ENCODE data around the gene GBE1. TPM values are rescaled to one million over a fixed set of nuclear protein-coding genes. Genes with fewer than 3 reads are reported as not detected.
"Not testable (repeated sequence)": the region's sequence is repeated elsewhere in the genome, so short reads cannot be mapped to it uniquely, and the experiment has no call there.

Gene GBE1
- 65.5 TPM for total RNA-seq
- long read RNA-seq, transcript GBE1-201 (16 exons, 3,461 nt): major isoform, 388 of 412 reads
- long read RNA-seq, partial matches to known transcripts: 12 of 412 reads
- long read RNA-seq, other reads (novel, unspliced or antisense): 12 of 412 reads

DNA sequence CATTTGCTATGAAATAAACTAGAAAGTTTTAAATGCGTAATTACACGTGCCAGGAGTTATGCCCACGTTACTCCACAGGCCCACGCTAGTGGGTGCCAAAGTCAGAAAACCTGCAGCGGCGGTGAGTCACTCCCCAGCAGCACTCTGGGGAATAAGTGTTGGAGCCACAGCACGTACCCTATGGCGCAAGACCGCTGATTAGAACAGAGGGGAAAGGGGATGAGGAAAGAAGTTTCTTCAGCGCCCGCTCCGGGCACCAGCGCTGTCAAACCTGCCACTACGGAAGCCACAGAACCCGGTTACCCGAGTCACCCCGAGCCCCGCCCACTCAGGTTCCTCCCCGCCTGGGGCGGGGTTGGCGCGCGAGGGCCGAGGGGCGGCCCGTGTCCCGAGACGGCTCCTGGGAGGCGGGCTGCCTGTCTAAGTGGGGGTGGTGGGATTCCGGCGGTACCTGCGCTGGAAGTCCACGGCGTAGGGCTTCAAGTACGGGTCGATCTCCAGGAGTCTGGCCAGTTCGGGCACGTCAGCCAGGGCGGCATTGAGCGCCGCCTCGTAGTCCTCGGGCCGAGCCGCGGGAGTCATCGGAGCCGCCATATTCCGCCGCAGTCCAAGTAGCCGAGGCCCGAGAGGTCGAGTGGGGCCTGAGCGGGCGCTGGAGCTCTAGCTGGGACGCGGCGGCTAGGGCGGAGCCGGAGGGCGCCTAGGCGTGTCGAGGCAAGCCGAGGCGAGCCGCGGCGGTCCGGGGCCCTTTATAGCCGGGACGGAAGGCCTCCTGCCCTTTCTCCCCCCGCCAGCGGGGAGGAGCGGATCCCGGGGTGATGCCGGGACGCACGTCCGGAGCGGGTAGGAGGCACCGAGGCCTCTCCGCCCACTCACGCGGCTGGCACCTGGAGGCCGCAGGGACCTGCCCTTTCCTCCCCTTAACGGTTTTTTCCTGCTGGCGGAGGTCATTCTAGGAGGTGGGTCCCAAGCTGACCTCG, at the start of gene GBE1:
GBE1 (minus strand) TSS at position 722 of the 980 bp plus-strand sequence; CDS start at position 594, 128 bp downstream.
- intact Hi-C loops (cut with DNase I): no loop called here
- DNase-seq: peak; percentile 94
- ATAC-seq (ENCODE audit: poor library complexity): peak; percentile 94

DNA sequence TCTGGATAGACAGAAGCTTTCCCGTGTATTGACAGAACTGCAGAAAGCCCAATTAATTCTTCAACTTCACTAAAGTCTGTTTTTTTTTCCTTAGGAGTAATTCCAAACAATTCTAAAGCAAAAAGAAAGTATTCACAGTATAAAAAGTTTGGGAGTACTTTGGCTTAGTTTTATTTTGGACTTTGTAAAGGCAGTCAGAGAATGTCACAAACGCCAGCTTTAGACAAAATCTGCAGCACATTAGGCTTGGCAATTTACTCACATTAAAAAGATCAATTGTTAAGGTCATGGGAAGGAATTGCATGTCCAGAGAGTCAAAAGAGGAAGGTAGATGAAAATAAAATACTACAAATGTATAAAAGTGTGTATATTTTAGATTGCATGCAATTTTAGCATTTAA, 47.5 kb upstream of the GBE1 start:
- no peak for ATAC-seq (ENCODE audit: poor library complexity)
- no peak for DNase-seq
- intact Hi-C loops (cut with DNase I): no loop called here

DNA sequence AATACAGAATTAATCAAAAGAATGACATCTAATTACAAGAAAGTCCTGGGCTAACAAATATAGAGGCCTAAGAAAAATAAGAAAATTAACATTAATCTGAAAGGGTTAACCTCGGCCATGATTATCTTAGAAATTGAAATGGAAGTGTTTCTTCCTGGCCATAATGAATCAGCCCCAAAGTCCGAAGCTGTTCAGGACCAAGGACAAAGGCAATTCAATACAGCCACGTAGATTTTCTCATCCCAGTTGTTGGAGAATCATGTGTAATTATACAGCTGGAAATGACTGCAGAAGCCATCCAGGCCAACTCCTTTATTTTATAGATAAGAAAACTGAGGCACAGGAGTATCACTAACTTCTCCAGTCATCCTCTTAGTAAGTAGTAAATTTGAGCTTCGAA, 38.0 kb upstream of the GBE1 start:
- no peak for DNase-seq
- intact Hi-C loops (cut with DNase I): no loop called here
- no peak for ATAC-seq (ENCODE audit: poor library complexity)

- intact Hi-C loops (cut with DNase I): no loop called here
- ATAC-seq (ENCODE audit: poor library complexity) (no peak), DNase-seq (no peak)
Measured at GRCh38 chr3:81793410-81793809, 32.0 kb upstream of the GBE1 start.

DNA sequence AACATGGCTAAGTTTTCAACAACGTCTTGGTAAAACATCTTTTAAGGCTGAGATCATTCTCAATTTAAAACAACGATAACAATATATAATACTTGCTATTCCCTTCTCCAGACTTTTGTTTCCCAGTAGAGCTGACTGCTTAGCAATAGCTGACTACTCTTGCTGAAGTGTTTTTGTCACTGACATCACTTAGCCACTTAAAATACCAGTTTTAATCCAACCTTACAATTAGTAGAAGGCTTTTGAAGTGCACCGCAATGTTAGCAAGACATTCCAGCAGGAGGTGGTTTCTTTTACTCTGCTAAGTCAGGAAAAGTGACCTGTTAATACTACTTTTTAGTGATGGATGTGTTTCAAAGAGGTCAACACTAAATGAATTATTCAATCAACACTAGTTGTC, 28.7 kb upstream of the GBE1 start:
- ATAC-seq (ENCODE audit: poor library complexity): peak; percentile 88
- no peak for DNase-seq
- intact Hi-C loops (cut with DNase I): no loop called here

DNA sequence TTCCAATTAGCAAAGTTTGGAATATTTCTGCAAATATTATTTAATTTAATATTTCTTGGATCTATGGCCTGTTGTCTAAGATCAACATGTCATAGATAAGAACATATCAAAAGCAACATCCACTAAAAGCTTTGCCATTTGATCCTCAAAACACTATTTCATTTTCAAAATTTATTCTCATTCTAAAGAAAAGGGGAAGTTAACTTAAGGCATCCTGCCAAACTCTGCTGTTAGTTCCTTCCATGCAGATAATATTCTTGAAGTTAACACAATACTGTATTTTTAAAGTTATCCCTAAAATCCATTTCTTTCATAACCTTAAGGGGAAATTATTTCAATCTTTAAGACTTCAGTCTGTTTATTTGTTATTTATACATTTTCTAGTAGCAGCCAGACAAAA, 28.2 kb upstream of the GBE1 start:
- intact Hi-C loops (cut with DNase I): no loop called here
- ATAC-seq (ENCODE audit: poor library complexity): no peak

DNA sequence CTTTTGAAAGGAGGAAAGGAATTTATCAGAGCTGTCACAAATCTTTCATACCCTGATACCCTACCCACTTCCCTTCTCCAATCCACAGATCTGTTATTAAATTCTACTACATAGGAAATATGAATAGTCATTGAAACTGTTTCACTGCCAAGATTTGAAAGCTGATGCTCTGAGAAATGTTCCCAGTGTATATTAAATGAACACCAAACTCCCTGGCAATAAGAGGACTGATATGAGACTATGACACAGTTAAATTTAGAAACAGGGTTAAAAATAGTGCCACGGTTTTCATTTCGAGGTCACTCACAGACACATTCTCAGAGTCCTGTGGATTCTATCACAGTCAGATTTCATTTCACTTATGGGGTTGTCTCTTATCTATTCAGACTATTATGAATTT, 27.2 kb upstream of the GBE1 start:
- no peak for DNase-seq
- peak; percentile 95 for ATAC-seq (ENCODE audit: poor library complexity)
- intact Hi-C loops (cut with DNase I): no loop called here

More for the DNA sequence above, 28.2 kb upstream of the GBE1 start:
- no peak for DNase-seq

- DNase-seq: no peak
- no peak for ATAC-seq (ENCODE audit: poor library complexity)
- intact Hi-C loops (cut with DNase I): no loop called here
Measured at GRCh38 chr3:81788044-81788443, 26.6 kb upstream of the GBE1 start.

DNA sequence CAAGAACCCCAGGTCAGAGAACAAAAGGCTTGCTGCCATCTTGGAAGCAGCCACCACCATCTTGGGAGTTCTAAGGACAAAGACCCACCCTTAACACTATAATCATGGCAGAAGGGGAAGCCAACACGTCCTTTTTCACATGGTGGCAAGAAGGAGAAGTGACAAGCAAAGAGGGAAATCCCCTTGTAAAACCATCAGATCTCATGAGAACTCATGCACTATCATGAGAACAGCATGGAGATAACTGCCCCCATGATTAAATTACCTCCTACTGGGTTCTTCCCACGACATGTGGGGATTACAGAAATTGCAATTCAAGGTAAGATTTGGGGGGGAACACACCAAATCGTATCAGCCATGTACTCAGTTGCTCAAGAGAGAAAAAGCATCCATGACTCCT, 21.1 kb upstream of the GBE1 start:
- ATAC-seq (ENCODE audit: poor library complexity): no peak
- intact Hi-C loops (cut with DNase I): no loop called here
- no peak for DNase-seq

DNA sequence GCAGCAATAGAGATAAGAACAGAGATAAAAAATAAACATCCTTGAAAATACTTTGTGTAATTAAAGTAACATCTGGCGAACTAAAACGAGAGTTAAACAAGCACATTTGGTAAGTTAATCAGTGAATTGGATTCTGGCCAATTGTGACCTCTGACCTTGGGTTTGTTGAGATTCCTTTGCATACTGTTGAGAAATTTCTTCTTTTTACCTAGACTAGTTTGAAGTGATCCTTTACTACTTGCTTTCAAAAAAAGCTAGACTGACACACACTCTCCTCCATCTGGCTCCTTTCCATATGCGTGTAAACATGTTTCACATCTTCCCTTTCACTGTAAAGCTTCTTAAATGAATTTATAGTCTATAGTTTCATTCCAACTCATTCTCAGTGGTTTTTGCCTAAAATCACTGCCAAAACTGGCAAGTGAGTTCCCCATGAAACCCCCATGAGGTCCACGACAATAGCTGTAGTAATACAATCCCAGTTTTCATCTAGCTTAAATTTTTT, 17.3 kb upstream of the GBE1 start:
- DNase-seq (no peak), ATAC-seq (ENCODE audit: poor library complexity) (peak; percentile 38)
- intact Hi-C loops (cut with DNase I): no loop called here

- intact Hi-C loops (cut with DNase I): no loop called here
- ATAC-seq (ENCODE audit: poor library complexity) (no peak), DNase-seq (no peak)
Measured at GRCh38 chr3:81776643-81777042, 15.2 kb upstream of the GBE1 start.

GRCh38 chr3:81770710-81771109, 9.3 kb upstream of the GBE1 start:
- DNase-seq: no peak
- intact Hi-C loops (cut with DNase I): no loop called here
- ATAC-seq (ENCODE audit: poor library complexity): no peak

DNA sequence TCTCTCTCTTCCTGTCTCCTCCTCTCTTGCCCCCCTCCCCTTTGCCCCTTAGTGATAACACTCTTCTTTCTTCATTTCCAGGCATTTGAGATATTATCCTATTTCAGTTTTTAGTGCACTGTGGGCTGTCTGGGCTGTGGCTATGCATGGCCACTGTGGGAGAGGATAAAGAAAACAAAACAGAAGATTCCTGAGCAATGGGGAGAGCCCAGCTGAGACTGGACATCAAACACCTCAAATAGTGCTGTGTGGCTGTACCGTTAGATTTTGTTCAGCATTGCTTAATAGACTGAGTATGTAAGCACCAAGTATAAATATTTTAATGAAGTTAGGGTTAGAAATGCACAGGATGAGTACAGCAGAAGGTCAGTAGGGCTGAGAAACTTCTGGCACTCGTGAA, 7.9 kb upstream of the GBE1 start:
- no peak for ATAC-seq (ENCODE audit: poor library complexity)
- intact Hi-C loops (cut with DNase I): no loop called here
- no peak for DNase-seq

DNA sequence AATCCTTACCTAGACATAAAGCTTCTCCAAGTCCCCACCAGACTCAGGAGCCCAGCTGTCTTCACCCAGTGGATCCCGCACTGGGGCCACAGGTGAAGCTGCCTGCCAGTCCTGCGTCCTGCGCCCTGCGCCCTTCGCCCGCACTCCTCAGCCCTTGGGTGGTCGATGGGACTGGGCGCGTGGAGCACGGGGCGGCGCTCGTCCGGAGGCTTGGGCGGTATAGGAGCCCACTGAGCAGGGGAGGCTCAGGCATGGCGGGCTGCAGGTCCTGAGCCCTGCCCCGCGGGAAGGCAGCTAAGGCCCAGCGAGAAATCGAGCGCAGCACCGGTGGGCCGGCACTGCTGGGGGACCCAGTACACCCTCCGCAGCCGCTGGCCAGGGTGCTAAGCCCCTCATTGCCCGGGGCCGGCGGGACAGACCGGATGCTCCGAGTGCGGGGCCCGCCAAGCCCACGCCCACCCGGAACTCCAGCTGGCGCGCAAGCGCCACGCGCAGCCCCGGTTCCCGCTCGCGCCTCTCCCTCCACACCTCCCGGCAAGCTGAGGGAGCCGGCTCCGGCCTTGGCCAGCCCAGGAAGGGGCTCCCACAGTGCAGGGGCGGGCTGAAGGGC, 5.9 kb upstream of the GBE1 start:
- DNase-seq; ATAC-seq (ENCODE audit: poor library complexity); intact Hi-C loops (cut with DNase I): not testable (repeated sequence)

GRCh38 chr3:81765400-81765799, 4.0 kb upstream of the GBE1 start:
- DNase-seq (no peak), ATAC-seq (ENCODE audit: poor library complexity) (no peak)
- intact Hi-C loops (cut with DNase I): no loop called here

DNA sequence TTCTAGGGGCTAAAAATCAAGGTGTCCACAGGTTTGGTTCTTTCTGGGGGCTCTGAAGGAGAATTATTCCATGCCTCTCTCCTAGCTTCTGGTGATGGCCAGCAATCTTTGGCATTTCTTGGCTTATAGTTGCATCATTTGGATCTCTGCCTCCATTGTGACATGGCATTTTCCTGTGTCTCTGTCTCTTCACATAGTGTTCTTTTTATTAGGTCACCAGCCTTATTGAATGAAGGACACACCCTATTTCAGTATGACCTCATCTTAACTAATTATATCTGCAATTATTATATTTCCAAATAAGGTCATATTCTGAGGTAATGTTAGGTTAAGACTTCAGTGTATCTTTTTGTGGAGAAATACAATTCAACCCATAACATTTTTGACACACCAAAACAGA, 3.2 kb upstream of the GBE1 start:
- DNase-seq: no peak
- intact Hi-C loops (cut with DNase I): no loop called here
- ATAC-seq (ENCODE audit: poor library complexity): no peak

DNA sequence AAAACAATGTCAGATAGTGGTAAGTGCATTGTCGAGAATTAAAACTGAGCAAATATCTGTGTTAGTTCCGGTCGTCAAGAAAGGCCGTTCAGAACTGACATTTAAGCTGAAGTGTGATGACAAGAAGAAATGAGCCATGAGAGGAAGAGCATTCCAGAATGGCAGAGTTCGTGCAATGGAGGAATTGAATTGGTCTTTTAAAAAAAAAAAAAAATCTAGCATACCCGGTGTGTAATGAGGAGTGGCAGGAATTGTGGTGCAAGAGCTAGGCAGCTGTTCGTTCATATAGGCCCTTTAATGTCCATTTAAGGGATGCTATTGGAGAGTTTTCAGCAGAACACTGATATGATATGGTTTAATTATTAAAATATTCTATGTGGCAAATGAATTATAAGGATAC, 2.6 kb upstream of the GBE1 start:
- DNase-seq: no peak
- no peak for ATAC-seq (ENCODE audit: poor library complexity)
- intact Hi-C loops (cut with DNase I): no loop called here

DNA sequence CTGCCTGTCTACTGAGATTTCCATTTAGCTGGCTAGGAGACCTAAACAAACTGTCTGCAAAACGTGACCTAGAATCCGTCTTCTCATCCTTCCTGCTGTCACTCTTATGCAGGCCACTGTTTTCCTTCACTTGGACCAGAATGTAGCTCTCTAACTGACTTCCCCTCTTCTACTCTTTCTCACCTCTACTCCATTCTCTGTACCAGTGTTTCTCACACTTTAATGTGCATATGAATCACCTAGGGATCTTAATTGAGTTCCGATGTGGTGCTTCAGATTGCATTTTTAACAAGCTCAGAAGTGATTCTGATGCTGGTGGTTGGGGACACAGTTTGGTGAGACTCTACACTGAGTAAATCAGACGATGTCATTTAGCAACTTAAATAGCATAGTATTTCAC, 1.6 kb upstream of the GBE1 start:
- intact Hi-C loops (cut with DNase I): no loop called here
- no peak for ATAC-seq (ENCODE audit: poor library complexity)
- DNase-seq: no peak

- intact Hi-C loops (cut with DNase I): no loop called here
Measured at GRCh38 chr3:81761904-81762580, 597 bp upstream of the GBE1 start.

More at GRCh38 chr3:81761904-81762580, 597 bp upstream of the GBE1 start:
- no peak for ATAC-seq (ENCODE audit: poor library complexity)
- DNase-seq: no peak

Measured in Right ventricle myocardium superior (tissue), 1 donor.